HEK293T (cell line): ENCODE measurements around the gene COA5.

Source experiments
- CTCF ChIA-PET: fragments of 350-600 bp; formaldehyde crosslinking; extraction: SDS; loops from one replicate; lab custom pipeline; 2021; ENCODE audit warnings: antibody characterized with exemption, inconsistent platforms; lab: Yijun Ruan, JAX
- POLR2A ChIA-PET: fragments of 350-600 bp; formaldehyde crosslinking; extraction: SDS; loops from one replicate; lab custom pipeline; 2020; ENCODE audit warnings: antibody characterized with exemption, inconsistent platforms; lab: Yijun Ruan, JAX
- DNase-seq: peaks from one replicate; pipeline ENCODE4 v3.0.0; 2012; ENCODE audit warnings: mixed read lengths; ENCODE audit errors: extremely low spot score
- ARNT ChIP-seq: fragments of 450-650 bp; IDR thresholded peaks from 2 replicates; pipeline ENCODE4 v1.6.1; 2017; ENCODE audit warnings: mild to moderate bottlenecking
- BHLHE40 ChIP-seq: fragments of 450-650 bp; IDR thresholded peaks from 2 replicates; pipeline ENCODE4 v1.6.1; 2016; ENCODE audit warnings: mild to moderate bottlenecking, moderate library complexity, borderline replicate concordance
- CTBP1 ChIP-seq: fragments of 450-650 bp; IDR thresholded peaks from 2 replicates; pipeline ENCODE4 v1.6.1; 2016; ENCODE audit warnings: borderline replicate concordance
- ELF4 ChIP-seq: fragments of 450-650 bp; IDR thresholded peaks from 2 replicates; pipeline ENCODE4 v1.6.1; 2017; ENCODE audit warnings: antibody characterized with exemption
- FOXA1 ChIP-seq: fragments of 450-650 bp; IDR thresholded peaks from 2 replicates; pipeline ENCODE4 v1.6.1; 2016; ENCODE audit warnings: mild to moderate bottlenecking
- FOXK2 ChIP-seq: fragments of 450-650 bp; IDR thresholded peaks from 2 replicates; pipeline ENCODE4 v1.6.1; 2016; ENCODE audit warnings: mild to moderate bottlenecking
- FOXM1 ChIP-seq: fragments of 450-650 bp; IDR thresholded peaks from 2 replicates; pipeline ENCODE4 v1.6.1; 2017; ENCODE audit warnings: mild to moderate bottlenecking, borderline replicate concordance
- HDGF ChIP-seq: fragments of 450-650 bp; IDR thresholded peaks from 2 replicates; pipeline ENCODE4 v1.6.1; 2017; ENCODE audit warnings: antibody characterized with exemption, borderline replicate concordance
- L3MBTL2 ChIP-seq: fragments of 450-650 bp; conservative IDR thresholded peaks from 2 replicates; pipeline ENCODE4 v1.6.1; 2016; ENCODE audit warnings: mild to moderate bottlenecking
- LEF1 ChIP-seq: fragments of 450-650 bp; IDR thresholded peaks from 2 replicates; pipeline ENCODE4 v1.6.1; 2017; ENCODE audit warnings: mild to moderate bottlenecking, borderline replicate concordance
- NFRKB ChIP-seq: fragments of 450-650 bp; IDR thresholded peaks from 2 replicates; pipeline ENCODE4 v1.6.1; 2016; ENCODE audit warnings: mild to moderate bottlenecking, moderate library complexity
- SP1 ChIP-seq: fragments of 450-650 bp; IDR thresholded peaks from 2 replicates; pipeline ENCODE4 v1.6.1; 2017
- SUZ12 ChIP-seq: fragments of 450-650 bp; IDR thresholded peaks from 2 replicates; pipeline ENCODE4 v1.6.1; 2016; ENCODE audit warnings: mild to moderate bottlenecking
- TARDBP ChIP-seq: fragments of 450-650 bp; IDR thresholded peaks from 2 replicates; pipeline ENCODE4 v1.6.1; 2016
- ZNF384 ChIP-seq: fragments of 450-650 bp; IDR thresholded peaks from 2 replicates; pipeline ENCODE4 v1.6.1; 2016
- TF ChIP-seq, protein P1 (sequence below): fragments of 450-650 bp; IDR thresholded peaks from 2 replicates; pipeline ENCODE4 v1.6.1; 2016

COA5 gene

GRCh38 chr2:98649135-98649991 is 41.1 kb upstream of the COA5 start:
- POLR2A ChIA-PET, result no interaction called here
- CTCF ChIA-PET, result interaction anchor here (0.6 to 1.1 kb wide), 13 partner anchors 11 to 417 kb away, joined by 3 to 11 read pairs (median 5); partner anchors contain the start of gene CRACDL

DNA sequence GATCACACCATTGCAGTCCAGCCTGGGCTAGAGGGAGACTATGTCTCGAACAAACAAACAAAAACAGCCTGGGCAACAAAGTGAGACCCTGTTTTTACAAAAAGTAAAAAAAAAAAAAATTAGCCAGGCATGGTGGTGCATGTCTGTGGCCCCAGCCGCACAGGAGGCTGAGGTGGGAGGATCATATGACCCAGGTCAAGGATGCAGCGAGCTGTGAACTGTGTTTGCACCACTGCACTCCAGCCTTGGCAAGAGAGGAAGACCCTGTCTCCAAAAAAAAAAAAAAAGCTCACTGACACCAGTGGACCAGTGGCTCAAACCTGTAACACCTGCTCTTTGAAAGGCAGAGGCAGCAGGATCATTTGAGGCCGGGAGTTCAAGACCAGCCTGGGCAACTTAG is 40.1 kb upstream of the COA5 start:
- DNase-seq, result no peak
- POLR2A ChIA-PET, result no interaction called here
- TF ChIP-seq L3MBTL2, result no peak
- no peak for TF ChIP-seq BHLHE40
- TF ChIP-seq SP1, result no peak
- TF ChIP-seq ZNF384, result no peak
- TF ChIP-seq SUZ12, result no peak
- TF ChIP-seq, protein P1, sequence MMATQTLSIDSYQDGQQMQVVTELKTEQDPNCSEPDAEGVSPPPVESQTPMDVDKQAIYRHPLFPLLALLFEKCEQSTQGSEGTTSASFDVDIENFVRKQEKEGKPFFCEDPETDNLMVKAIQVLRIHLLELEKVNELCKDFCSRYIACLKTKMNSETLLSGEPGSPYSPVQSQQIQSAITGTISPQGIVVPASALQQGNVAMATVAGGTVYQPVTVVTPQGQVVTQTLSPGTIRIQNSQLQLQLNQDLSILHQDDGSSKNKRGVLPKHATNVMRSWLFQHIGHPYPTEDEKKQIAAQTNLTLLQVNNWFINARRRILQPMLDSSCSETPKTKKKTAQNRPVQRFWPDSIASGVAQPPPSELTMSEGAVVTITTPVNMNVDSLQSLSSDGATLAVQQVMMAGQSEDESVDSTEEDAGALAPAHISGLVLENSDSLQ, result no peak
- no peak for TF ChIP-seq NFRKB
- TF ChIP-seq TARDBP, result no peak
- TF ChIP-seq FOXA1, result no peak
- TF ChIP-seq CTBP1, result no peak
- TF ChIP-seq ELF4, result no peak
- no peak for TF ChIP-seq LEF1
- TF ChIP-seq HDGF, result no peak
- no peak for TF ChIP-seq ARNT
- CTCF ChIA-PET, result interaction anchor here (0.7 kb wide), 1 partner anchor 77 kb away, joined by 4 read pairs; no protein-coding TSS in a partner anchor

More at GRCh38 chr2:98649135-98649991, 41.1 kb upstream of the COA5 start:
- peak; percentile 69 for DNase-seq
- peak; percentile 18; the same call in 1 of the 2 replicates for TF ChIP-seq ZNF384
- TF ChIP-seq ELF4, result no peak

GRCh38 chr2:98647636-98648035 is 39.3 kb upstream of the COA5 start:
- no peak for DNase-seq
- TF ChIP-seq ARNT (no peak), FOXM1 (no peak), HDGF (no peak), ZNF384 (no peak)
- TF ChIP-seq, protein P1, result no peak
- POLR2A ChIA-PET, result no interaction called here
- CTCF ChIA-PET, result no interaction called here

DNA sequence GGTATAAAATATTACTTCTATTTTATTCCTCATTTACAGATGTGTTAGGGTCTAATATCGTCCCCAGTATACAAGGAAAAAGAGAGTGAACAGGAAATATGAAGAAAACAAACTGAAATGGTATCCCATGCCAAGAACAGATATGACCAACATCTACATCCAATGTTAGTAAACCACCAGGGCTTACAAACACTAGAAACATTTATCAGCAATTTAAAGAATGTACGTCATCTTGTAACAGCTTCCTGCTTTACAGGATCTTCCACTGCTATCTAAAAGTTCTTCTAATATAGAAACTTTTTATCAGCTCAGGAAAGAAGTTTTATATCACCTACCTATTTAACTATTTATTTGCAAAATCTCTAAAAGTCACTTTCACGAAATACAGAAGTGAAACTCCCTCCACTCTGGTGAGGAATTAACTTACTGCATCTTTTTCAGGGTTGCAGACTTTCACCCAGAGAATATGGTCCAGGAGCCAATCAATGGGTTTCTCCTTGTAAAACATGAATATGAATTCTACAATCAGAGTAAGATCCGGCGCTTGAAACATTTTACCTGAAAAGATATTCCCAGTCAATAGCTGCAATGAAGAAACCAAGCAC is 35.3 kb upstream of the COA5 start:
- TF ChIP-seq HDGF (no peak), FOXK2 (no peak), FOXM1 (no peak), ZNF384 (no peak), NFRKB (no peak), L3MBTL2 (no peak), SP1 (no peak), CTBP1 (no peak), ELF4 (no peak), LEF1 (no peak), ARNT (no peak), BHLHE40 (no peak), FOXA1 (no peak), SUZ12 (no peak), TARDBP (no peak)
- TF ChIP-seq, protein P1, result no peak
- POLR2A ChIA-PET, result no interaction called here
- no peak for DNase-seq
- CTCF ChIA-PET, result no interaction called here

DNA sequence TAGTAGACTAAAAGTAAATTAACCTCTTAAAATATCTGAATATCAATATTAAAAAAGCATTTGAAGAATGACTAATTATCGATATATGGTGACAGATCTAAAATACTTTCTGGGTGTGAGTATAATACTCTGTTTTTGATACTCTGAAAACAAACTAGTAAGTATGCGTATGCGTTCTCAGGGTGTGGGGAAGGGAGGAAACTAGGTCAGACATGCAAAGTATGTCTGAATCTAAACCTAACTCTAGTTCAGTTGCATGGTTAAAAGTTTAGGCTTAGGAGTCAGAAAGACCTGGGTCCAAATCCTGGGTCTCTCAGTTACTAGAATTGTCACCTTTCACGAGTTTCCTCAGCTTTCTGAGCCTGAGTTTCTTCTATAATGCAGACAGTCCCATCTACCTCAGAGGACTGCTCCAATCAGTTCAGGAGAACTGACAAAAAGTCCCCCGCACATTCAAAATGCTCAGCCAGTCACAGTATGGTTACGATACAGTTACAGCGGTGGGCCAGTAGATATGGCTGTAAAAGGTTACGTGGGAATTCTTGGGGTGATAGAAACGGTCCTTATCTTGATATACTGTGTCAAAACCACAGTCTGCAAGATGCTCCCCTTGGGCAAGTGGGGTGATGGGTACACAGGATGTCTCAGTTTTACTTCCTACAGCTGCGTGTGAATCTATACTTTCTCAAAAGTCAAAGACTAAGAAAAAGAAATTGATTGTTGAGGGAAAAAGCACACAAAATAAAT is 29.3 kb upstream of the COA5 start:
- CTCF ChIA-PET, result no interaction called here
- no peak for TF ChIP-seq FOXA1
- TF ChIP-seq ZNF384, result no peak
- TF ChIP-seq ARNT, result no peak
- TF ChIP-seq NFRKB, result no peak
- TF ChIP-seq TARDBP, result no peak
- TF ChIP-seq SUZ12, result no peak
- no peak for TF ChIP-seq CTBP1
- no peak for TF ChIP-seq LEF1
- no peak for TF ChIP-seq FOXK2
- TF ChIP-seq L3MBTL2, result no peak
- no peak for DNase-seq
- POLR2A ChIA-PET, result no interaction called here
